CD4-positive, alpha-beta T cell (primary cell): ENCODE measurements around the gene SLC24A4. TPM values are rescaled to one million over a fixed set of nuclear protein-coding genes. Genes with fewer than 3 reads are reported as not detected.

Experiments
- ATAC-seq: fragments of 200-7000 bp; cut with Tn5 transposase; one replicate; pipeline ENCODE4 v1.10.0; 2022; ENCODE audit warnings: mild to moderate bottlenecking; ENCODE audit not compliant: poor library complexity
- CTCF ChIA-PET: fragments of 350-600 bp; sonication (Branson Sonifier 250); formaldehyde crosslinking; loops from one replicate; lab custom pipeline; 2021; ENCODE audit warnings: antibody characterized with exemption, inconsistent platforms; lab: Charles Lee
- POLR2A ChIA-PET: fragments of 350-600 bp; sonication (Branson Sonifier 250); formaldehyde crosslinking; loops from one replicate; lab custom pipeline; 2021; ENCODE audit warnings: antibody characterized with exemption, inconsistent platforms; lab: Charles Lee
- DNase-seq, 14 experiments: peaks; one replicate each; pipeline ENCODE4 v3.0.0-alpha.2; 2013 to 2020; ENCODE audit warnings: mixed read lengths in 2 of 14
- H3K27ac ChIP-seq, 2 donors: one replicate each; pipeline versions ENCODE4 v1.5.1 to v1.7.0; 2013; ENCODE audit warnings: low read length in 2 of 2, low read depth in 1 of 2, mild to moderate bottlenecking in 1 of 2
- H3K27me3 ChIP-seq, 2 experiments: 1 replicate in 1 of 2; 2 replicates in 1 of 2; pipeline versions ENCODE4 v1.6.1 to v1.7.0; 2013; ENCODE audit warnings: low read length in 2 of 2, control low read depth in 1 of 2, mild to moderate bottlenecking in 1 of 2, moderate library complexity in 1 of 2; ENCODE audit not compliant: insufficient read depth in 2 of 2, control insufficient read depth in 1 of 2
- H3K36me3 ChIP-seq: one replicate; pipeline ENCODE4 v1.6.1; 2013; ENCODE audit warnings: low read length, control low read depth; ENCODE audit not compliant: insufficient read depth
- H3K4me1 ChIP-seq: one replicate; pipeline ENCODE4 v1.6.1; 2013; ENCODE audit warnings: low read length, control low read depth; ENCODE audit not compliant: insufficient read depth
- H3K4me3 ChIP-seq: one replicate; pipeline ENCODE4 v1.5.1; 2013; ENCODE audit warnings: mild to moderate bottlenecking, low read length, moderate library complexity
- H3K9me3 ChIP-seq, 2 experiments: 1 replicate in 1 of 2; 2 replicates in 1 of 2; pipeline versions ENCODE4 v1.6.1 to v1.7.0; 2013; ENCODE audit warnings: low read length in 2 of 2, mild to moderate bottlenecking in 2 of 2, control low read depth in 1 of 2, moderate library complexity in 1 of 2; ENCODE audit not compliant: control insufficient read depth in 1 of 2, insufficient read depth in 1 of 2
- H3K27ac Mint-ChIP-seq: one replicate; pipeline ENCODE4 v1.8.0; 2020; ENCODE audit warnings: mixed read lengths
- H3K27me3 Mint-ChIP-seq: one replicate; pipeline ENCODE4 v1.8.0; 2021; ENCODE audit warnings: mixed read lengths
- H3K36me3 Mint-ChIP-seq: one replicate; pipeline ENCODE4 v1.8.0; 2021; ENCODE audit warnings: low read depth, mixed read lengths
- H3K4me1 Mint-ChIP-seq: one replicate; pipeline ENCODE4 v1.8.0; 2021; ENCODE audit warnings: low read depth, mixed read lengths
- H3K4me3 Mint-ChIP-seq: one replicate; pipeline ENCODE4 v1.8.0; 2020; ENCODE audit warnings: mild to moderate bottlenecking, mixed read lengths
- H3K9me3 Mint-ChIP-seq: one replicate; pipeline ENCODE4 v1.8.0; 2020; ENCODE audit warnings: mixed read lengths
- CTCF ChIP-seq: fragments of 200-600 bp; IDR thresholded peaks from one replicate; pipeline ENCODE4 v1.8.0; 2022; ENCODE audit warnings: antibody characterized with exemption, mild to moderate bottlenecking
- intact Hi-C, 2 experiments: fragments of 100-400 bp; cut with DNase I in 1 of 2; cut with micrococcal nuclease in 1 of 2; formaldehyde crosslinking; loops; one replicate each; pipeline versions ENCODE4 v1.15.1 to v1.9.0; 2023 to 2025; cut with DNase I, micrococcal nuclease
- total RNA-seq, 174 experiments: library from RNA in 2 of 174; stranded (reverse) in 2 of 174; gene quantifications; one replicate each; pipeline ENCODE4 v1.2.3 and lab custom pipeline; 2021 to 2026

The SLC24A4 gene
- total RNA-seq, 2 experiments from 2014 or later, result 0.11 to 0.19 TPM

GRCh38 chr14:92484132-92484823, 161.3 kb downstream of the SLC24A4 start:
- H3K27ac Mint-ChIP-seq, result no peak overlapping the region
- Histone ChIP-seq H3K4me3 (no peak overlapping the region), H3K9me3 (peaks cover 0 to 3% of the 10 kb centered on the region in 2 experiments), H3K27ac (no peak overlapping the region), H3K27me3 (peaks cover 0 to 5% of the 10 kb centered on the region in 2 experiments), H3K36me3 (no peaks in the 10 kb centered on the region), H3K4me1 (no peaks in the 10 kb centered on the region)
- H3K4me3 Mint-ChIP-seq, result no peak overlapping the region
- DNase-seq, result no peak
- no peak for ATAC-seq
- intact Hi-C loops, result no loop called here
- H3K4me1 Mint-ChIP-seq, result peaks cover 8% of the 10 kb centered on the region
- ChIA-PET POLR2A (no interaction called here), CTCF (no interaction called here)
- peaks cover 8% of the 10 kb centered on the region for H3K27me3 Mint-ChIP-seq
- no peaks in the 10 kb centered on the region for H3K36me3 Mint-ChIP-seq
- no peak for TF ChIP-seq CTCF
- peaks cover 4% of the 10 kb centered on the region for H3K9me3 Mint-ChIP-seq

- ChIA-PET CTCF (no interaction called here), POLR2A (no interaction called here)
- Histone ChIP-seq H3K9me3 (peaks cover 0 to 3% of the 10 kb centered on the region in 2 experiments), H3K27me3 (peaks cover 0 to 5% of the 10 kb centered on the region in 2 experiments), H3K27ac (no peak overlapping the region), H3K4me3 (no peak overlapping the region), H3K36me3 (no peaks in the 10 kb centered on the region), H3K4me1 (peaks cover 4% of the 10 kb centered on the region)
- Mint-ChIP-seq H3K4me3 (no peak overlapping the region), H3K4me1 (peaks cover 8% of the 10 kb centered on the region), H3K9me3 (no peaks in the 10 kb centered on the region), H3K36me3 (no peaks in the 10 kb centered on the region), H3K27me3 (peaks cover 4% of the 10 kb centered on the region), H3K27ac (no peak overlapping the region)
- intact Hi-C loops, result no loop called here
- DNase-seq (no peak), ATAC-seq (no peak)
- TF ChIP-seq CTCF, result no peak
Measured at GRCh38 chr14:92486881-92487280, 163.9 kb downstream of the SLC24A4 start.

GRCh38 chr14:92487513-92488133, 164.7 kb downstream of the SLC24A4 start:
- peaks cover 4% of the 10 kb centered on the region for H3K27me3 Mint-ChIP-seq

More at GRCh38 chr14:92487513-92488133, 164.7 kb downstream of the SLC24A4 start:
- DNase-seq, result peak in 1 of 14 experiments; percentile 23
- peaks cover 0 to 5% of the 10 kb centered on the region in 2 experiments for H3K27me3 ChIP-seq
- no peak for ATAC-seq
- H3K36me3 Mint-ChIP-seq, result no peaks in the 10 kb centered on the region
- intact Hi-C loops, result no loop called here
- H3K4me1 Mint-ChIP-seq, result peaks cover 8% of the 10 kb centered on the region
- POLR2A ChIA-PET, result no interaction called here
- TF ChIP-seq CTCF, result no peak
- H3K36me3 ChIP-seq, result no peaks in the 10 kb centered on the region
- H3K27ac ChIP-seq, result no peak overlapping the region
- no peak overlapping the region for H3K4me3 Mint-ChIP-seq
- H3K27ac Mint-ChIP-seq, result no peak overlapping the region
- H3K4me3 ChIP-seq, result no peak overlapping the region
- CTCF ChIA-PET, result interaction anchor here (0.6 kb wide), 1 partner anchor 45 kb away, joined by 3 read pairs; no protein-coding TSS in a partner anchor
- no peaks in the 10 kb centered on the region for H3K9me3 Mint-ChIP-seq
- H3K9me3 ChIP-seq, result peaks cover 0 to 3% of the 10 kb centered on the region in 2 experiments
- H3K4me1 ChIP-seq, result peaks cover 4% of the 10 kb centered on the region
